ENCODE measurements around the gene LRRC7. TPM values are rescaled to one million over a fixed set of nuclear protein-coding genes. Genes with fewer than 3 reads are reported as not detected.

LRRC7 gene
- total RNA-seq, 4 donors from 2014 or later, result 0.11 to 0.88 (median 0.36) TPM

DNA sequence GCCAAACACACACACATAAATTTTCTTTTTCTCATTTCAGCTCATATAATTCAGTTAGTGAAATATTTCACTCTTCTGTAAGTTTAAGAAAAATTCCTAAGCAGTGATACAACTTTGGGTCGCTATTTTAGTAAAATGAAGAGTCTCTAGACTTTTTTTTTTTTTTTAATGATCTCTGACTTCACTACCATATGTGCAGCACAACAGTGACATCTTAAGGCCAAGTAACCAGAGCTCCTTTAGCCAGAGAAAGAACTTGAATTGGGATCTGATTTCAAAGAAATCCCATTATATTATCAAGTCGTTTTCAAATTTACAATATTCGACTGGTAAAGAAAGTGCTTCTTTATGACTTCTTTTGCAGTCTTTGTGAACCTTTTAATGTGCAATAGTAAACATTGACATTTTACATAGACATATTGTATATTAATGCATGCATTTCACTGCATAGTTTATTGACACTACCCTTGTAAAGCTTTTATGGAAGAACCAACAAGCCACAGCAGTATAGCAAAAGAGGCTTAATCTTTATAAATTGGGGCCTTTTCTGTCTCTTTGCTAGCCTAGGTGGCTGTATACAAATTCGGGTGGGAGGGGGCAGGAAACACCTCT lies 575.4 kb downstream of the LRRC7 start:
- WGBS, 2 donors, result 49 to 52% methylated on average over 4 of the region's 4 CpGs
- DNase-seq (ENCODE audit: low spot score in 2 of 2), result no peak
- no peak overlapping the region for H3K4me3 ChIP-seq (ENCODE audit: low read depth, poor library complexity, severe bottlenecking)
- intact Hi-C loops (cut with DNase I; ENCODE audit: low total_unique reads), result no loop called here
- no peak for TF ChIP-seq CTCF (IDR thresholded peaks at IDR 0.05)
- TF ChIP-seq POLR2A (IDR thresholded peaks at IDR 0.05), result no peak

- H3K4me3 ChIP-seq (ENCODE audit: low read depth, poor library complexity, severe bottlenecking), result no peak overlapping the region
- TF ChIP-seq POLR2A (IDR thresholded peaks at IDR 0.05), result no peak
- TF ChIP-seq CTCF (IDR thresholded peaks at IDR 0.05), result no peak
- intact Hi-C loops (cut with DNase I; ENCODE audit: low total_unique reads), result no loop called here
- no peak for DNase-seq (ENCODE audit: low spot score in 2 of 2)
Measured at GRCh38 chr1:70146488-70146887, 578.8 kb downstream of the LRRC7 start.

- no peak for DNase-seq (ENCODE audit: low spot score in 2 of 2)
- WGBS, 2 donors, result 95 to 97% methylated on average over 1 of the region's 1 CpG
- intact Hi-C loops (cut with DNase I; ENCODE audit: low total_unique reads), result no loop called here
- H3K4me3 ChIP-seq (ENCODE audit: low read depth, poor library complexity, severe bottlenecking), result no peak overlapping the region
- TF ChIP-seq POLR2A (IDR thresholded peaks at IDR 0.05) (no peak), CTCF (IDR thresholded peaks at IDR 0.05) (no peak)
Measured at GRCh38 chr1:70150444-70150843, 582.7 kb downstream of the LRRC7 start.

GRCh38 chr1:70153739-70154138 lies 586.0 kb downstream of the LRRC7 start:
- TF ChIP-seq POLR2A (IDR thresholded peaks at IDR 0.05) (no peak), CTCF (IDR thresholded peaks at IDR 0.05) (no peak)
- intact Hi-C loops (cut with DNase I; ENCODE audit: low total_unique reads), result no loop called here
- WGBS, 2 donors, result 97 to 98% methylated on average over 3 of the region's 3 CpGs
- no peak overlapping the region for H3K4me3 ChIP-seq (ENCODE audit: low read depth, poor library complexity, severe bottlenecking)
- DNase-seq (ENCODE audit: low spot score in 2 of 2), result no peak

DNA sequence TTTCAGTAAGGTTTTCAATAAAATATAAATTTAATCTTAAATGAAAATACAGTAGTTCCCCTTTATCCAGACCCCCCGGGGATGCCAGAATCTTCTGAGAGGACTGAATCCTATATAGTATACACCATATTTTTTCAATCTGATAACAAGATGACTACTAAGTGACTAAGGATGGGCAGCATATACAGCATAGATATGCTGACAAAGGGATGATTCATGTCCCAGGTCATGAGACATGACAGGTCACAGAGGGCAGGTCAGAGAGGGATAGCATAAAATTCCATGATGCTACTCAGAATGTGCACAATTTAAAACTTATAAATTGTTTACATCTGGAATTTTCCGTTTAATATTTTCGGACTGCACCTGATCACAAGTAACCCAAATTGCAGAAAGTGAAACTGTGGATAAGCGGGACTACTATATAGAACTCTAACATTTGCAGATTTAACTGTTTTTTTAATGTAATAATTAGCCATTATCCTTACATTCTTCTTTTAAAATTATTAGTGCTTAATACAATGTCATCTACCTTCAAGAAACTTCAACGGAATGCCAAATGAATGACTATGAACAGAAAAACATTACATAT lies 588.9 kb downstream of the LRRC7 start:
- DNase-seq (ENCODE audit: low spot score in 2 of 2), result no peak
- intact Hi-C loops (cut with DNase I; ENCODE audit: low total_unique reads), result no loop called here
- 94 to 97% methylated on average over 5 of the region's 5 CpGs for WGBS, 2 donors
- H3K4me3 ChIP-seq (ENCODE audit: low read depth, poor library complexity, severe bottlenecking), result no peak overlapping the region
- TF ChIP-seq CTCF (IDR thresholded peaks at IDR 0.05), result no peak
- TF ChIP-seq POLR2A (IDR thresholded peaks at IDR 0.05), result no peak

DNA sequence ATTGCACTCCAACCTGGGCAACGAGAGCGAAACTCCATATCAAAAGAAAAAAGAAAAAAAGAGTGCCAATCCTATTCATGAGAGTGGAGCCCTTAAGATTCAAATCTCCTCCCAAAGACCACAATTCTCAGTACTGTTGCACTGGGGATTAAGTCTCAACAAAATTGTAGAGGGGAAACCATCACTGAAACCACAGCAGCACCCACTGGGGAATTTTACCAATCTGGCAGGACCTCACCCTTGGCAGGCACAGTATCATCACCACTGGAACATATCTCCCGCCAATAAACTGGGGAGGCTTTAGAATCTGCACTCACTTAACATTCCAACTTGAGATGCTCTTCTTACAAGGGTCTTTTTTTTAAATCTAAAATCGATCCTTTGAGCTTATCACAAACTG lies 596.6 kb downstream of the LRRC7 start:
- intact Hi-C loops (cut with DNase I; ENCODE audit: low total_unique reads), result no loop called here
- 94% methylated on average over 4 of the region's 4 CpGs for WGBS, 2 donors
- TF ChIP-seq POLR2A (IDR thresholded peaks at IDR 0.05) (no peak), CTCF (IDR thresholded peaks at IDR 0.05) (no peak)
- no peak overlapping the region for H3K4me3 ChIP-seq (ENCODE audit: low read depth, poor library complexity, severe bottlenecking)
- no peak for DNase-seq (ENCODE audit: low spot score in 2 of 2)
